H9 (cell line): ENCODE measurements around the gene SZT2. TPM values are rescaled to one million over a fixed set of nuclear protein-coding genes. Genes with fewer than 3 reads are reported as not detected.

Source experiments
- DNase-seq: peaks from one replicate; pipeline ENCODE4 v3.0.0-alpha.2; 2017
- H2AFZ ChIP-seq: one replicate; pipeline ENCODE4 v1.6.1; 2013; ENCODE audit warnings: mild to moderate bottlenecking, low read length, control low read depth, moderate library complexity
- H2AK5ac ChIP-seq: 2 replicates; pipeline ENCODE4 v1.6.1; 2013; ENCODE audit warnings: low read length, control low read depth, mixed read lengths; ENCODE audit not compliant: insufficient read length
- H2BK120ac ChIP-seq: one replicate; pipeline ENCODE4 v1.6.1; 2013; ENCODE audit warnings: low read depth, mild to moderate bottlenecking, low read length, control low read depth, inconsistent platforms; ENCODE audit not compliant: poor library complexity, severe bottlenecking
- H2BK12ac ChIP-seq: 2 replicates; pipeline ENCODE4 v1.6.1; 2013; ENCODE audit warnings: low read length, control low read depth, mixed read lengths, low read depth; ENCODE audit not compliant: insufficient read length
- H2BK15ac ChIP-seq: 2 replicates; pipeline ENCODE4 v1.6.1; 2013; ENCODE audit warnings: low read depth, low read length, control low read depth
- H2BK20ac ChIP-seq: one replicate; pipeline ENCODE4 v1.6.1; 2013; ENCODE audit warnings: low read depth, mild to moderate bottlenecking, low read length, control low read depth, inconsistent platforms; ENCODE audit not compliant: poor library complexity, severe bottlenecking
- H2BK5ac ChIP-seq: 2 replicates; pipeline ENCODE4 v1.6.1; 2013; ENCODE audit warnings: low read length, control low read depth, mixed read lengths; ENCODE audit not compliant: insufficient read length
- H3K14ac ChIP-seq: 2 replicates; pipeline ENCODE4 v1.6.1; 2013; ENCODE audit warnings: low read length, control low read depth; ENCODE audit not compliant: insufficient read depth
- H3K18ac ChIP-seq: 2 replicates; pipeline ENCODE4 v1.6.1; 2013; ENCODE audit warnings: low read depth, mild to moderate bottlenecking, mixed read lengths, low read length, control low read depth; ENCODE audit not compliant: insufficient read length
- H3K23ac ChIP-seq: 2 replicates; pipeline ENCODE4 v1.6.1; 2013; ENCODE audit warnings: low read length, control low read depth, mixed read lengths, low read depth; ENCODE audit not compliant: insufficient read length
- H3K23me2 ChIP-seq: 2 replicates; pipeline ENCODE4 v1.6.1; 2013; ENCODE audit warnings: low read depth, mild to moderate bottlenecking, mixed read lengths, low read length, control low read depth; ENCODE audit not compliant: insufficient read length, poor library complexity, severe bottlenecking
- H3K27ac ChIP-seq: 2 replicates; pipeline ENCODE4 v1.5.1; 2013; ENCODE audit warnings: low read length, control low read depth, mixed read lengths, low read depth; ENCODE audit not compliant: insufficient read length
- H3K27me3 ChIP-seq: 2 replicates; pipeline ENCODE4 v1.6.1; 2013; ENCODE audit warnings: low read length, control low read depth, inconsistent platforms; ENCODE audit not compliant: insufficient read depth
- H3K4ac ChIP-seq: 2 replicates; pipeline ENCODE4 v1.6.1; 2013; ENCODE audit warnings: low read depth, mild to moderate bottlenecking, control low read depth, inconsistent platforms, low read length, moderate library complexity
- H3K4me1 ChIP-seq: 2 replicates; pipeline ENCODE4 v1.6.1; 2013; ENCODE audit warnings: low read length, control low read depth, inconsistent platforms; ENCODE audit not compliant: insufficient read depth
- H3K4me2 ChIP-seq: 2 replicates; pipeline ENCODE4 v1.6.1; 2013; ENCODE audit warnings: low read length, control low read depth, mixed read lengths; ENCODE audit not compliant: insufficient read length, insufficient read depth
- H3K56ac ChIP-seq: 2 replicates; pipeline ENCODE4 v1.6.1; 2013; ENCODE audit warnings: low read depth, mild to moderate bottlenecking, mixed read lengths, low read length, control low read depth; ENCODE audit not compliant: insufficient read length
- H3K79me1 ChIP-seq: 2 replicates; pipeline ENCODE4 v1.6.1; 2013; ENCODE audit warnings: low read depth, mild to moderate bottlenecking, moderate library complexity, low read length, control low read depth, inconsistent platforms; ENCODE audit not compliant: insufficient read depth, poor library complexity, severe bottlenecking
- H3K79me2 ChIP-seq: 2 replicates; pipeline ENCODE4 v1.6.1; 2013; ENCODE audit warnings: low read length, control low read depth, inconsistent platforms; ENCODE audit not compliant: insufficient read depth
- H3K9ac ChIP-seq: 2 replicates; pipeline ENCODE4 v1.6.1; 2013; ENCODE audit warnings: low read length, control low read depth, mixed read lengths; ENCODE audit not compliant: insufficient read length; ENCODE audit errors: extremely low read depth
- H3K9me3 ChIP-seq: one replicate; pipeline ENCODE4 v1.6.1; 2013; ENCODE audit warnings: low read depth, low read length, inconsistent platforms; ENCODE audit not compliant: control insufficient read depth
- H3T11ph ChIP-seq: one replicate; pipeline ENCODE4 v1.6.1; 2013; ENCODE audit warnings: mild to moderate bottlenecking, low read length, control low read depth, inconsistent platforms
- H4K20me1 ChIP-seq: one replicate; pipeline ENCODE4 v1.6.1; 2013; ENCODE audit not compliant: control insufficient read depth, insufficient read length, insufficient read depth
- H4K5ac ChIP-seq: 2 replicates; pipeline ENCODE4 v1.6.1; 2013; ENCODE audit warnings: low read depth, mild to moderate bottlenecking, mixed read lengths, low read length, control low read depth; ENCODE audit not compliant: insufficient read length
- H4K8ac ChIP-seq: replicated peaks from 2 replicates; pipeline ENCODE4 v1.6.1; 2013; ENCODE audit warnings: low read length, control low read depth, mixed read lengths, low read depth; ENCODE audit not compliant: insufficient read length
- H4K91ac ChIP-seq: 2 replicates; pipeline ENCODE4 v1.6.1; 2013; ENCODE audit warnings: low read depth, mild to moderate bottlenecking, moderate library complexity, mixed read lengths, low read length, control low read depth; ENCODE audit not compliant: insufficient read length
- H3K27ac Mint-ChIP-seq, 3 experiments: 2 replicates in 2 of 3; 3 replicates in 1 of 3; pipeline ENCODE4 v1.8.0; 2020 to 2021; ENCODE audit warnings: mixed read lengths in 3 of 3, mild to moderate bottlenecking in 1 of 3, moderate library complexity in 1 of 3
- H3K27me3 Mint-ChIP-seq: 2 replicates; pipeline ENCODE4 v1.8.0; 2021; ENCODE audit warnings: low read depth, mild to moderate bottlenecking, moderate library complexity, mixed read lengths
- H3K36me3 Mint-ChIP-seq, 3 experiments: 2 replicates in 2 of 3; 3 replicates in 1 of 3; pipeline ENCODE4 v1.8.0; 2020 to 2021; ENCODE audit warnings: low read depth in 3 of 3, mixed read lengths in 3 of 3; ENCODE audit not compliant: insufficient read depth in 1 of 3
- H3K4me1 Mint-ChIP-seq, 2 experiments: 2 replicates each; pipeline ENCODE4 v1.8.0; 2020; ENCODE audit warnings: mixed read lengths in 2 of 2
- H3K4me3 Mint-ChIP-seq, 2 experiments: 2 replicates in 1 of 2; 3 replicates in 1 of 2; pipeline ENCODE4 v1.8.0; 2020 to 2021; ENCODE audit warnings: mild to moderate bottlenecking in 2 of 2, mixed read lengths in 2 of 2, moderate library complexity in 1 of 2
- H3K9me3 Mint-ChIP-seq, 2 experiments: 2 replicates in 1 of 2; 3 replicates in 1 of 2; pipeline ENCODE4 v1.8.0; 2020; ENCODE audit warnings: mild to moderate bottlenecking in 2 of 2, mixed read lengths in 2 of 2, moderate library complexity in 1 of 2
- WGBS: extraction: QIAGEN DNeasy Blood & Tissue Kit; methylation state at CpG from one replicate; pipeline ENCODE4 v1.1.7; 2013; ENCODE audit warnings: missing lambda C conversion rate, low lambda C conversion rate, mixed read lengths; ENCODE audit not compliant: insufficient read length; ENCODE audit errors: extremely low coverage; 5-methylcytosine and 5-hydroxymethylcytosine counted together
- total RNA-seq: library from RNA; stranded (reverse); gene quantifications from 2 replicates; pipeline ENCODE4 v1.2.1, GENCODE V29; 2021
- TF ChIP-seq, protein P1 (sequence below): fragments of 200-600 bp; sonication (generic); conservative IDR thresholded peaks from 3 replicates; pipeline ENCODE4 v1.8.0; 2021; ENCODE audit warnings: antibody characterized with exemption, mild to moderate bottlenecking

Gene SZT2
- total RNA-seq, 1 experiment from 2014 or later: 16.8 TPM

DNA sequence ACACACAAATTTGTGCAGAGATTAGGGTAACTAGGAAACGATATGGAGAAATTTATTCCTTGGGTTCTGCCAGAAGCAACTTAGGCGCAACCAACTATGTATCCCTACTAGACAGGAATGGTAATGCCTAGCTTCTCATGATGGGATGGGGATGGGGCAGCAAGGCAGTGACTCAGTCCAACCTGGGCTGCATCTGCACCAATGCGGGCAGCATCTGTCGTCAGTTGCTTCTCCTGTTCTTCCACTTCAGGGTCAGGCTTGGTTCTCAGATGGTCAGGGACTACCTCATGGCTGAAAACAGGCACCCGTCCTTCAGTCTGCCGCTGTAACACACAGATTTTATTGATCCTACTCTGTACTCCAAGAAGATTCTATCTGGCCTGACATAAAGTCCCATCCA is 3.0 kb upstream of the SZT2 start:
- no peaks in the 10 kb centered on the region for H4K20me1 ChIP-seq
- Mint-ChIP-seq H3K27me3 (no peaks in the 10 kb centered on the region), H3K4me1 (peaks cover 14 to 16% of the 10 kb centered on the region in 2 experiments), H3K4me3 (no peak overlapping the region), H3K9me3 (no peaks in the 10 kb centered on the region; a peak in 1 of 5 replicates), H3K36me3 (peaks cover 5 to 56% (median 39%) of the 10 kb centered on the region in 3 experiments; a peak in 6 of 7 replicates), H3K27ac (no peak overlapping the region)
- H4K91ac ChIP-seq: no peak overlapping the region
- no peak overlapping the region for H4K5ac ChIP-seq
- no peak overlapping the region for H4K8ac ChIP-seq
- H3K23ac ChIP-seq: no peak overlapping the region
- TF ChIP-seq, protein P1, sequence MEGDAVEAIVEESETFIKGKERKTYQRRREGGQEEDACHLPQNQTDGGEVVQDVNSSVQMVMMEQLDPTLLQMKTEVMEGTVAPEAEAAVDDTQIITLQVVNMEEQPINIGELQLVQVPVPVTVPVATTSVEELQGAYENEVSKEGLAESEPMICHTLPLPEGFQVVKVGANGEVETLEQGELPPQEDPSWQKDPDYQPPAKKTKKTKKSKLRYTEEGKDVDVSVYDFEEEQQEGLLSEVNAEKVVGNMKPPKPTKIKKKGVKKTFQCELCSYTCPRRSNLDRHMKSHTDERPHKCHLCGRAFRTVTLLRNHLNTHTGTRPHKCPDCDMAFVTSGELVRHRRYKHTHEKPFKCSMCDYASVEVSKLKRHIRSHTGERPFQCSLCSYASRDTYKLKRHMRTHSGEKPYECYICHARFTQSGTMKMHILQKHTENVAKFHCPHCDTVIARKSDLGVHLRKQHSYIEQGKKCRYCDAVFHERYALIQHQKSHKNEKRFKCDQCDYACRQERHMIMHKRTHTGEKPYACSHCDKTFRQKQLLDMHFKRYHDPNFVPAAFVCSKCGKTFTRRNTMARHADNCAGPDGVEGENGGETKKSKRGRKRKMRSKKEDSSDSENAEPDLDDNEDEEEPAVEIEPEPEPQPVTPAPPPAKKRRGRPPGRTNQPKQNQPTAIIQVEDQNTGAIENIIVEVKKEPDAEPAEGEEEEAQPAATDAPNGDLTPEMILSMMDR: no peak
- H3K14ac ChIP-seq: no peak overlapping the region
- H3K23me2 ChIP-seq: peaks cover 7% of the 10 kb centered on the region
- H3K27me3 ChIP-seq: no peaks in the 10 kb centered on the region
- H2BK5ac ChIP-seq: no peak overlapping the region
- H2BK15ac ChIP-seq: no peak overlapping the region
- H3K4me2 ChIP-seq: no peak overlapping the region
- H2BK12ac ChIP-seq: no peak overlapping the region
- no peak overlapping the region for H2AFZ ChIP-seq
- no peak overlapping the region for H2BK20ac ChIP-seq
- no CpG with 5 or more reads among the region's 6 CpGs for WGBS
- H3K18ac ChIP-seq: no peak overlapping the region
- H3K79me2 ChIP-seq: peaks cover 1% of the 10 kb centered on the region; the same call in 1 of the 2 replicates
- H2AK5ac ChIP-seq: no peak overlapping the region
- no peak overlapping the region for H3T11ph ChIP-seq
- H3K9me3 ChIP-seq: no peaks in the 10 kb centered on the region
- H3K4me1 ChIP-seq: no peaks in the 10 kb centered on the region
- no peak overlapping the region for H3K27ac ChIP-seq
- H3K4ac ChIP-seq: no peak overlapping the region
- H2BK120ac ChIP-seq: no peak overlapping the region
- H3K9ac ChIP-seq: no peak overlapping the region
- H3K56ac ChIP-seq: no peak overlapping the region
- no peak for DNase-seq
- H3K79me1 ChIP-seq: peaks cover 2% of the 10 kb centered on the region
